ENCODE measurements around the gene CLCN3. TPM values are rescaled to one million over a fixed set of nuclear protein-coding genes. Genes with fewer than 3 reads are reported as not detected.

The CLCN3 gene
- polyA plus RNA-seq, 3 donors: 5.3 to 7.8 (median 5.4) TPM

GRCh38 chr4:169652535-169652934 lies 32.2 kb downstream of the CLCN3 start:
- no peak for TF ChIP-seq CTCF (IDR thresholded peaks at IDR 0.05)
- Histone ChIP-seq H3K36me3 (replicated peaks in 1 of 2; ENCODE audit: control insufficient read depth in 1 of 2, insufficient read depth in 2 of 2, low read length in 2 of 2) (peaks cover 7 to 14% of the 10 kb centered on the region in 2 donors), H3K79me2 (ENCODE audit: insufficient read depth, low read length) (peaks cover 18% of the 10 kb centered on the region), H3K27ac (ENCODE audit: low read depth in 1 of 2, low read length in 2 of 2) (no peak overlapping the region), H2AFZ (ENCODE audit: insufficient read depth, low read depth, low read length, poor library complexity, severe bottlenecking) (no peak overlapping the region), H3K4me2 (replicated peaks; ENCODE audit: extremely low read depth, low read length, poor library complexity, severe bottlenecking) (no peak overlapping the region), H3K4me1 (ENCODE audit: control insufficient read depth in 1 of 2, insufficient read depth in 2 of 2, low read length in 2 of 2) (peaks cover 0 to 2% of the 10 kb centered on the region in 2 donors), H4K20me1 (ENCODE audit: insufficient read depth, low read length) (no peaks in the 10 kb centered on the region), H3K9me3 (replicated peaks in 1 of 2; ENCODE audit: control insufficient read depth in 1 of 2, insufficient read depth in 1 of 2, low read length in 2 of 2) (no peaks in the 10 kb centered on the region), H3K27me3 (ENCODE audit: control insufficient read depth in 2 of 2, insufficient read depth in 2 of 2, low read length in 2 of 2) (no peaks in the 10 kb centered on the region), H3K9ac (ENCODE audit: insufficient read depth, low read length, poor library complexity, severe bottlenecking) (no peak overlapping the region), H3K4me3 (replicated peaks in 1 of 3; ENCODE audit: low read depth in 2 of 3, low read length in 3 of 3) (no peak overlapping the region)
- DNase-seq: no peak
- H3K4me3 Mint-ChIP-seq: no peak overlapping the region
- H3K27me3 Mint-ChIP-seq (ENCODE audit: low read depth in 3 of 3): peaks cover 0 to 3% (median 0%) of the 10 kb centered on the region in 3 donors
- H3K9me3 Mint-ChIP-seq: peaks cover 0 to 3% (median 0%) of the 10 kb centered on the region in 7 donors
- peaks cover 18 to 28% of the 10 kb centered on the region in 2 donors for H3K36me3 Mint-ChIP-seq
- peaks cover 21% of the 10 kb centered on the region for H3K4me1 Mint-ChIP-seq
- no peak overlapping the region for H3K27ac Mint-ChIP-seq
- intact Hi-C loops (cut with micrococcal nuclease): no loop called here

GRCh38 chr4:169655401-169655800 lies 35.0 kb downstream of the CLCN3 start:
- 100% methylated on average over 4 of the region's 6 CpGs for WGBS (ENCODE audit: insufficient coverage)
- Mint-ChIP-seq H3K4me1 (peaks cover 25% of the 10 kb centered on the region), H3K9me3 (peaks cover 0 to 3% (median 0%) of the 10 kb centered on the region in 7 donors), H3K27me3 (ENCODE audit: low read depth in 3 of 3) (no peaks in the 10 kb centered on the region), H3K36me3 (peaks cover 13 to 17% of the 10 kb centered on the region in 2 donors), H3K27ac (peak overlapping the region in 1 of 7 donors; percentile 42), H3K4me3 (no peak overlapping the region)
- Histone ChIP-seq H3K79me2 (ENCODE audit: insufficient read depth, low read length) (peaks cover 25% of the 10 kb centered on the region), H3K27ac (ENCODE audit: low read depth in 1 of 2, low read length in 2 of 2) (no peak overlapping the region), H4K20me1 (ENCODE audit: insufficient read depth, low read length) (no peaks in the 10 kb centered on the region), H3K4me3 (replicated peaks in 1 of 3; ENCODE audit: low read depth in 2 of 3, low read length in 3 of 3) (no peak overlapping the region), H3K36me3 (replicated peaks in 1 of 2; ENCODE audit: control insufficient read depth in 1 of 2, insufficient read depth in 2 of 2, low read length in 2 of 2) (peaks cover 7 to 8% of the 10 kb centered on the region in 2 donors), H3K9me3 (replicated peaks in 1 of 2; ENCODE audit: control insufficient read depth in 1 of 2, insufficient read depth in 1 of 2, low read length in 2 of 2) (no peaks in the 10 kb centered on the region), H3K4me1 (ENCODE audit: control insufficient read depth in 1 of 2, insufficient read depth in 2 of 2, low read length in 2 of 2) (peaks cover 9 to 15% of the 10 kb centered on the region in 2 donors), H3K9ac (ENCODE audit: insufficient read depth, low read length, poor library complexity, severe bottlenecking) (no peak overlapping the region), H3K4me2 (replicated peaks; ENCODE audit: extremely low read depth, low read length, poor library complexity, severe bottlenecking) (no peak overlapping the region), H3K27me3 (ENCODE audit: control insufficient read depth in 2 of 2, insufficient read depth in 2 of 2, low read length in 2 of 2) (no peaks in the 10 kb centered on the region), H2AFZ (ENCODE audit: insufficient read depth, low read depth, low read length, poor library complexity, severe bottlenecking) (no peak overlapping the region)
- DNase-seq: no peak
- no peak for TF ChIP-seq CTCF (IDR thresholded peaks at IDR 0.05)
- intact Hi-C loops (cut with micrococcal nuclease): loop anchor here (5.0 kb wide), 2 partner anchors 33 to 43 kb away; partner anchors contain the start of genes CLCN3 (in 1 of the 2) and NEK1 (in 1 of the 2)

Measured in CD14-positive monocyte (primary cell).